Upper lobe of left lung (tissue), 4 donors: ENCODE data around the gene CGB3.
"Not testable (repeated sequence)": the region's sequence is repeated elsewhere in the genome, so short reads cannot be mapped to it uniquely, and the experiment has no call there.

Source experiments
- EP300 ChIP-seq, 4 donors: sonication (generic); formaldehyde crosslinking; IDR thresholded peaks; one replicate each; pipeline ENCODE4 v1.5.1; 2017; ENCODE audit warnings: antibody characterized with exemption in 4 of 4, control low read depth in 2 of 4
- POLR2A ChIP-seq, 4 donors: fragments of 450-650 bp; IDR thresholded peaks; one replicate each; pipeline ENCODE4 v1.5.1; 2016 to 2017; ENCODE audit warnings: antibody characterized with exemption in 4 of 4, mild to moderate bottlenecking in 2 of 4
- POLR2AphosphoS5 ChIP-seq, 2 donors: sonication (generic); formaldehyde crosslinking; IDR thresholded peaks; one replicate each; pipeline ENCODE4 v1.5.1; 2017; ENCODE audit warnings: antibody characterized with exemption in 2 of 2
- TF ChIP-seq, protein P1 (sequence below), 6 experiments: fragments of 450-650 bp in 4 of 6; fragments of 200-600 bp in 2 of 6; sonication (generic) in 2 of 6; IDR thresholded peaks; one replicate each; pipeline ENCODE4 v1.5.1; 2016 to 2019; ENCODE audit warnings: antibody characterized with exemption in 6 of 6

DNA sequence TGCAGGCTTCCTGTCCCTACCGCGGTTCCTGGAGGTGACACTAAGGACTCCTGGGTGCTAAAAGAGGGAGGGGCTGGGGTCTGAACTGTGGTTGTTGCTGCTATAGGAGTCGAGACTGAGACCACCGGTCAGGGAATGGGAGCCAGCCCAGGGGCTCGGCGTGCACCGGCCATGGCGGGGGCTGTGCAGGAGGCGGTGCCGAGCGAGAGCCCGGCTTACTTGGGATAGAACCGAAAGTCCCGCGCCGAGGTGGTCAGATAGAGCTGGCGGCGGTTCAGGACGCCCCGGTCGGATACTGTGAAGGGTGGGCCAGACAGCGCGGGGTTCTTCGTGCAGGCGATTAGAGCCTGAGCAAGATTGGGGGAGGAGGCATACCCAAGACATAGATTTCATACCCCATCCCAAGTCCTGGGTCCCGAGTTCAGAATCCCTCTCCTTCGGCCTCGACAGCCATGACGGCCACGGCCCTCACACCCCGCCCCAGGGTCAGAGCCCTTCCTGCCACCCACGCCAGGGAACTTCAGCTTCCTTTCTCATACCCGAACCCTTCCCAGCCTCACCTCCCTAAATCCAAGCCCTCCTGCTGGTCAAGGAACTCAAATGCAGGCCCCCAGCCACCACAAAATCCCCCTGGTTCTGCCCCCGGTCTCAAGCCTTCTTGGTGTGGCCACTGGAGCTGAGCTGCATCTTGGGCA, 32.9 kb upstream of the CGB3 start:
- TF ChIP-seq, protein P1, sequence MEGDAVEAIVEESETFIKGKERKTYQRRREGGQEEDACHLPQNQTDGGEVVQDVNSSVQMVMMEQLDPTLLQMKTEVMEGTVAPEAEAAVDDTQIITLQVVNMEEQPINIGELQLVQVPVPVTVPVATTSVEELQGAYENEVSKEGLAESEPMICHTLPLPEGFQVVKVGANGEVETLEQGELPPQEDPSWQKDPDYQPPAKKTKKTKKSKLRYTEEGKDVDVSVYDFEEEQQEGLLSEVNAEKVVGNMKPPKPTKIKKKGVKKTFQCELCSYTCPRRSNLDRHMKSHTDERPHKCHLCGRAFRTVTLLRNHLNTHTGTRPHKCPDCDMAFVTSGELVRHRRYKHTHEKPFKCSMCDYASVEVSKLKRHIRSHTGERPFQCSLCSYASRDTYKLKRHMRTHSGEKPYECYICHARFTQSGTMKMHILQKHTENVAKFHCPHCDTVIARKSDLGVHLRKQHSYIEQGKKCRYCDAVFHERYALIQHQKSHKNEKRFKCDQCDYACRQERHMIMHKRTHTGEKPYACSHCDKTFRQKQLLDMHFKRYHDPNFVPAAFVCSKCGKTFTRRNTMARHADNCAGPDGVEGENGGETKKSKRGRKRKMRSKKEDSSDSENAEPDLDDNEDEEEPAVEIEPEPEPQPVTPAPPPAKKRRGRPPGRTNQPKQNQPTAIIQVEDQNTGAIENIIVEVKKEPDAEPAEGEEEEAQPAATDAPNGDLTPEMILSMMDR (IDR thresholded peaks at IDR 0.05) = not testable (repeated sequence)
- not testable (repeated sequence) for TF ChIP-seq POLR2A, POLR2AphosphoS5, EP300 (IDR thresholded peaks at IDR 0.05)
